ENCODE data around the gene PLEK. TPM values are rescaled to one million over a fixed set of nuclear protein-coding genes. Genes with fewer than 3 reads are reported as not detected.

The PLEK gene
- polyA plus RNA-seq, 1 of the 3 experiments (the other 2 are of a cell fraction) = 0.02 TPM

DNA sequence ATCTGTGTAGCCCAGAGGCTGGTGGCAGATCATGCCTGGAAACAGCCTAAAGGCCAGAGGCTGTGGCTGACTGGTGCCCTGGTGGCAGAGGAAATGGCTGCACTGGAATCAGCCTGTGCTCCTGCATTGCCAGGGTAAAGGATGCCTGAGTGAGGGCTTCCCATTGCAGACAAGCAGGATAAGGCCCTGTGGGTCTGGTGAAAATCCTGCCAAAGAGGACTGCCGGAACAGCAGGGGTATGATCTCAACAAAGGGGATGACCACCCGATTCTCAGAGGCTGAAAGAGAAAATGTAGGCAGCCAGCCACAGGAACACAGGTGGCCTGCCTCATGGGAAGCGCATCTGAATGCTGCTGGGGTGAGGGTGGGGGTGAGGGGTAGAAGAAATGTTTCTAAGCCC is 53.8 kb downstream of the PLEK start:
- no peak for DNase-seq
- 57% methylated on average over 1 of the region's 3 CpGs for WGBS (ENCODE audit: low lambda C conversion rate)
- Histone ChIP-seq H2AFZ (ENCODE audit: low read depth) (no peak overlapping the region), H3K79me2 (ENCODE audit: insufficient read depth) (no peaks in the 10 kb centered on the region), H3K27ac (ENCODE audit: low read depth in 2 of 2, low read length in 1 of 2) (no peak overlapping the region), H4K20me1 (ENCODE audit: insufficient read depth) (no peaks in the 10 kb centered on the region), H3K4me2 (no peak overlapping the region), H3K27me3 (ENCODE audit: insufficient read depth) (no peaks in the 10 kb centered on the region; the same call in 1 of the 2 replicates), H3K4me1 (ENCODE audit: control insufficient read depth in 1 of 2, insufficient read depth in 2 of 2, low read depth in 1 of 2, low read length in 1 of 2) (no peaks in the 10 kb centered on the region; a peak in 1 of 4 replicates), H3K4me3 (ENCODE audit: low read depth in 2 of 2, low read length in 1 of 2) (no peak overlapping the region), H3K9me2 (no peaks in the 10 kb centered on the region), H3K9me3 (no peaks in the 10 kb centered on the region), H3K9ac (no peak overlapping the region), H3F3A (replicated peaks; ENCODE audit: insufficient read depth) (no peaks in the 10 kb centered on the region), H3K36me3 (replicated peaks in 1 of 2; ENCODE audit: control insufficient read depth in 1 of 2, insufficient read depth in 2 of 2, low read length in 1 of 2) (no peaks in the 10 kb centered on the region)
- ChIA-PET CTCF (interaction anchor here (1.0 to 1.9 kb wide), 3 partner anchors 20 to 296 kb away, joined by 4 to 6 read pairs (median 6); no protein-coding TSS in a partner anchor), POLR2A (no interaction called here)
- TF ChIP-seq FOSL2 (IDR thresholded peaks at IDR 0.05; ENCODE audit: borderline replicate concordance, low read depth) (no peak), TCF12 (IDR thresholded peaks at IDR 0.05) (no peak), RFX5 (IDR thresholded peaks at IDR 0.05; ENCODE audit: low read length) (no peak), SIN3A (IDR thresholded peaks at IDR 0.05; ENCODE audit: borderline replicate concordance, low read depth, low read length) (no peak), TAF1 (IDR thresholded peaks at IDR 0.05; ENCODE audit: borderline replicate concordance, low read depth, low read length) (no peak), SMC3 (IDR thresholded peaks at IDR 0.05; ENCODE audit: low read depth, low read length) (no peak), YY1 (IDR thresholded peaks at IDR 0.05; ENCODE audit: low read depth) (no peak), FOXM1 (IDR thresholded peaks at IDR 0.05; ENCODE audit: low read depth) (no peak), TEAD4 (IDR thresholded peaks at IDR 0.05; ENCODE audit: borderline replicate concordance, insufficient read depth) (no peak), NFIC (IDR thresholded peaks at IDR 0.05; ENCODE audit: borderline replicate concordance) (no peak), JUND (IDR thresholded peaks at IDR 0.05) (no peak), RAD21 (IDR thresholded peaks at IDR 0.05; ENCODE audit: low read length) (no peak), MEF2A (IDR thresholded peaks at IDR 0.05; ENCODE audit: borderline replicate concordance, low read depth) (no peak), RCOR1 (IDR thresholded peaks at IDR 0.05; ENCODE audit: low read length) (no peak)
- TF ChIP-seq, protein P1, sequence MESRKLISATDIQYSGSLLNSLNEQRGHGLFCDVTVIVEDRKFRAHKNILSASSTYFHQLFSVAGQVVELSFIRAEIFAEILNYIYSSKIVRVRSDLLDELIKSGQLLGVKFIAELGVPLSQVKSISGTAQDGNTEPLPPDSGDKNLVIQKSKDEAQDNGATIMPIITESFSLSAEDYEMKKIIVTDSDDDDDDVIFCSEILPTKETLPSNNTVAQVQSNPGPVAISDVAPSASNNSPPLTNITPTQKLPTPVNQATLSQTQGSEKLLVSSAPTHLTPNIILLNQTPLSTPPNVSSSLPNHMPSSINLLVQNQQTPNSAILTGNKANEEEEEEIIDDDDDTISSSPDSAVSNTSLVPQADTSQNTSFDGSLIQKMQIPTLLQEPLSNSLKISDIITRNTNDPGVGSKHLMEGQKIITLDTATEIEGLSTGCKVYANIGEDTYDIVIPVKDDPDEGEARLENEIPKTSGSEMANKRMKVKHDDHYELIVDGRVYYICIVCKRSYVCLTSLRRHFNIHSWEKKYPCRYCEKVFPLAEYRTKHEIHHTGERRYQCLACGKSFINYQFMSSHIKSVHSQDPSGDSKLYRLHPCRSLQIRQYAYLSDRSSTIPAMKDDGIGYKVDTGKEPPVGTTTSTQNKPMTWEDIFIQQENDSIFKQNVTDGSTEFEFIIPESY (IDR thresholded peaks at IDR 0.05; ENCODE audit: borderline replicate concordance, low read depth) = no peak
- TF ChIP-seq, protein P2, sequence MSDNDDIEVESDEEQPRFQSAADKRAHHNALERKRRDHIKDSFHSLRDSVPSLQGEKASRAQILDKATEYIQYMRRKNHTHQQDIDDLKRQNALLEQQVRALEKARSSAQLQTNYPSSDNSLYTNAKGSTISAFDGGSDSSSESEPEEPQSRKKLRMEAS (IDR thresholded peaks at IDR 0.05; ENCODE audit: low read depth) = no peak
- TF ChIP-seq, protein P3, sequence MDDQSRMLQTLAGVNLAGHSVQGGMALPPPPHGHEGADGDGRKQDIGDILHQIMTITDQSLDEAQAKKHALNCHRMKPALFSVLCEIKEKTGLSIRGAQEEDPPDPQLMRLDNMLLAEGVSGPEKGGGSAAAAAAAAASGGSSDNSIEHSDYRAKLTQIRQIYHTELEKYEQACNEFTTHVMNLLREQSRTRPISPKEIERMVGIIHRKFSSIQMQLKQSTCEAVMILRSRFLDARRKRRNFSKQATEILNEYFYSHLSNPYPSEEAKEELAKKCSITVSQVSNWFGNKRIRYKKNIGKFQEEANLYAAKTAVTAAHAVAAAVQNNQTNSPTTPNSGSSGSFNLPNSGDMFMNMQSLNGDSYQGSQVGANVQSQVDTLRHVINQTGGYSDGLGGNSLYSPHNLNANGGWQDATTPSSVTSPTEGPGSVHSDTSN (IDR thresholded peaks at IDR 0.05) = no peak
- TF ChIP-seq, protein P4, sequence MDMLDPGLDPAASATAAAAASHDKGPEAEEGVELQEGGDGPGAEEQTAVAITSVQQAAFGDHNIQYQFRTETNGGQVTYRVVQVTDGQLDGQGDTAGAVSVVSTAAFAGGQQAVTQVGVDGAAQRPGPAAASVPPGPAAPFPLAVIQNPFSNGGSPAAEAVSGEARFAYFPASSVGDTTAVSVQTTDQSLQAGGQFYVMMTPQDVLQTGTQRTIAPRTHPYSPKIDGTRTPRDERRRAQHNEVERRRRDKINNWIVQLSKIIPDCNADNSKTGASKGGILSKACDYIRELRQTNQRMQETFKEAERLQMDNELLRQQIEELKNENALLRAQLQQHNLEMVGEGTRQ (IDR thresholded peaks at IDR 0.05; ENCODE audit: borderline replicate concordance, low read depth, low read length) = no peak
- TF ChIP-seq, protein P5, sequence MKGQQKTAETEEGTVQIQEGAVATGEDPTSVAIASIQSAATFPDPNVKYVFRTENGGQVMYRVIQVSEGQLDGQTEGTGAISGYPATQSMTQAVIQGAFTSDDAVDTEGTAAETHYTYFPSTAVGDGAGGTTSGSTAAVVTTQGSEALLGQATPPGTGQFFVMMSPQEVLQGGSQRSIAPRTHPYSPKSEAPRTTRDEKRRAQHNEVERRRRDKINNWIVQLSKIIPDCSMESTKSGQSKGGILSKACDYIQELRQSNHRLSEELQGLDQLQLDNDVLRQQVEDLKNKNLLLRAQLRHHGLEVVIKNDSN (IDR thresholded peaks at IDR 0.05; ENCODE audit: borderline replicate concordance, low read depth) = no peak
- TF ChIP-seq, protein P6, sequence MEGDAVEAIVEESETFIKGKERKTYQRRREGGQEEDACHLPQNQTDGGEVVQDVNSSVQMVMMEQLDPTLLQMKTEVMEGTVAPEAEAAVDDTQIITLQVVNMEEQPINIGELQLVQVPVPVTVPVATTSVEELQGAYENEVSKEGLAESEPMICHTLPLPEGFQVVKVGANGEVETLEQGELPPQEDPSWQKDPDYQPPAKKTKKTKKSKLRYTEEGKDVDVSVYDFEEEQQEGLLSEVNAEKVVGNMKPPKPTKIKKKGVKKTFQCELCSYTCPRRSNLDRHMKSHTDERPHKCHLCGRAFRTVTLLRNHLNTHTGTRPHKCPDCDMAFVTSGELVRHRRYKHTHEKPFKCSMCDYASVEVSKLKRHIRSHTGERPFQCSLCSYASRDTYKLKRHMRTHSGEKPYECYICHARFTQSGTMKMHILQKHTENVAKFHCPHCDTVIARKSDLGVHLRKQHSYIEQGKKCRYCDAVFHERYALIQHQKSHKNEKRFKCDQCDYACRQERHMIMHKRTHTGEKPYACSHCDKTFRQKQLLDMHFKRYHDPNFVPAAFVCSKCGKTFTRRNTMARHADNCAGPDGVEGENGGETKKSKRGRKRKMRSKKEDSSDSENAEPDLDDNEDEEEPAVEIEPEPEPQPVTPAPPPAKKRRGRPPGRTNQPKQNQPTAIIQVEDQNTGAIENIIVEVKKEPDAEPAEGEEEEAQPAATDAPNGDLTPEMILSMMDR (IDR thresholded peaks at IDR 0.05) = no peak

Data from SK-N-SH (cell line).